GM18951 (cell line): ENCODE data around the gene EMILIN3.

ENCODE experiments used
- POLR2A ChIP-seq: IDR thresholded peaks from 4 replicates; pipeline ENCODE4 v1.6.1; 2011; ENCODE audit warnings: mild to moderate bottlenecking; ENCODE audit not compliant: insufficient read length, insufficient read depth; ENCODE audit errors: extremely low read depth
- in situ Hi-C: fragments of 300-500 bp; cut with MboI; formaldehyde crosslinking; loops from one replicate; pipeline ENCODE4 v1.12.0; 2022; ENCODE audit warnings: low sequenced_read_pairs, mixed read lengths, inconsistent platforms; ENCODE audit not compliant: unreplicated experiment

EMILIN3 gene

DNA sequence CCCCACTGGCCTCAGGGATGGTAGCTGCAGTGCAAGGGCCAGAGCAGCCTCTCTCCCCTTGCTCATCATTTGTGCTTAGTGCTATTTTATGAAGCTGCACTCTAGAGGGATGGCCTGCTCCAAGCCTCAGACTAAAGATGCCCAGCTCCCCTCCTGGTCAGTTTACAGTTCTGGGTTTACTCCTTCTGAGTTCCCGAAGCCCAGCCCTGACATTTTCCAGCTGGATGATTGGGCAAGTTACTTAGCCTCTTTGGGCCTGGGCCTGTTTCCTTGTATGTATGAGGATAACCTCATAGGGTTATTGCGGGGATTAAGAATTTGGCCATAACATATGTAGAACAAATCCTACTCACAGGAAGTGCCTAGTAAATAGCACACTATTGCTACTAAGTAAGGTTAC is 31.8 kb upstream of the EMILIN3 start:
- no peak for TF ChIP-seq POLR2A

DNA sequence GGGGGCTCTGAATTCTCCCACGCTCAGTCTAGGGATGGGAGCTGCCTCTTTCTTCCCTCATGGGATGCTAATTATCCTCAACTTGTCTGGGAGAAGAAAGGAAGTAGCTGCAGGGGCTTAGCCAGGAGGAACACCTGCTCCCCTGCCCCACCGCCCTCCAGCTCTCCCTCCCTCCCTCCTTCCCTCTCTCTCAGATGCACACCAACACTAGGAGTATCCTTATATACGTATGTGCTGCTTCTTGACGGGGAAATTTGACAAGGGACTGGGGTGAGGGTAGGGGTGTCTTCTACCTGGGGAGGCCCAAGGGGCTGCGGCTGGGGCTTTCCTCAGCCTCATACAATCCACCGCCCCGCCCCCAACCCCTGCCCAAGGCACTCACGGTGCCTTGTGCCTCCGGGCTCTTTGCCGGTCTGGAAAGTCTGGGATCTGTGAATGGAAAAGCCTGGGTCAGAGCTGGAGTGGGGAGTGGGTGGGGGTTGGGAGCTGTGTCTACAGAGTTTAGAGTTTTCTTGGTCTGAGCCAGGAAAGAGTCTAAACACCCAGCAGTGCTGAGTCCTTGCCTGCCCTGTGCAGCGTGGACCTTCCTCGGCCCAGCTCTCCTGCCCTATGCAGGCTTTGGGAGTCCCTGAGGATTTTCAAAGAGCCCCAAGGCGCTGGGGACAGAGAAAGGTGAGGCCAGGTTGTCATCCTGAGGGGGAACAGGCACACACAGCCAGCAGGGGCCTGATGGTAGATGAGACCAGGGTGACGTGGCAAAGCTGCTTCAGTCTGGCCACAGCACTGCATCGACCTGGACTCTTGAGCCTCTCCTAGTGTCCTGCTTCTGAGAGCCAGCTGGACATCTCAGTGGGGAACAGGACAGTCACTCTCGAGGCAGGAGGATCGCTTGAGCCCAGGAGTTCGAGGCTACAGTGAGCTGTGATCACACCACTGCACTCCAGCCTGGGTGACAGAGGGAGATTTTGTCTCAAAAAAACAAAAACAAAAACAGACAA is 29.3 kb upstream of the EMILIN3 start:
- no peak for TF ChIP-seq POLR2A
- in situ Hi-C loops: no loop called here

More for the DNA sequence above, 31.8 kb upstream of the EMILIN3 start:
- in situ Hi-C loops: no loop called here

DNA sequence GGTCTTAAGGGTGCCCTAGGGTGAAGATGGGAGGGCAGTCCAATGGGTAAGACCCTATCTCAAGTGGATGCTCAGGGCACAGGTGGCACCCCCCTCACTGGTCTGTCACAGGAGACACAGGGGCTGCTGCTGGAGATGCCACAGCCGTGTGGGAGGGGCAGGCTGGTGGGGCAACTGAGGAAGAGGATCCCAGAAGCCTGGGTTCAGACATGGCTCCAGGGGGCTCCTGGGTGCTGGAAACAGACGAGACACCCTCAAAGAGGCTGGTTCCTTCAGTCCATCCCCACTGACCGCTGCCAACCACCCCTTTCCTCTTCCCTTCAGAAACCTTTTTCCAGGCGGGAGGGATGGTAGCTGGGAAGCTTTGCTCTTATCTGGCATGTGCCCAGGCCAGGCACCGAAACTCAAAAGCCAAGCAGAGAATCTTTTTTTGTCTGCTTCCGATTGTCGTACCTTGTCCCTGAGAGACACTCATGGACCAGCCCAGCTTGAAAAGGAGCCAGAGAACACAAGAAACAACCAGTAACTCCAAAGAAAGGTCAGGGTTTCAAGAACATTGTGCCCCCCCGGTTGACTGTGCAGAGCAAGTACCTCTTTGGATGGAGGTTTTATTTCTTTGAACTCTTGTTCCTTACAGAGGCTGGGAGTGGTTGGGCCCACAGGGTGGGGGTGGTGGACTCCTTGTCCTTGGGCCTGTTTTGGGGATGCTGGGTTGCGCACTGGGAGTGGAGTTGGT is 28.5 kb upstream of the EMILIN3 start:
- in situ Hi-C loops: no loop called here
- TF ChIP-seq POLR2A: no peak

DNA sequence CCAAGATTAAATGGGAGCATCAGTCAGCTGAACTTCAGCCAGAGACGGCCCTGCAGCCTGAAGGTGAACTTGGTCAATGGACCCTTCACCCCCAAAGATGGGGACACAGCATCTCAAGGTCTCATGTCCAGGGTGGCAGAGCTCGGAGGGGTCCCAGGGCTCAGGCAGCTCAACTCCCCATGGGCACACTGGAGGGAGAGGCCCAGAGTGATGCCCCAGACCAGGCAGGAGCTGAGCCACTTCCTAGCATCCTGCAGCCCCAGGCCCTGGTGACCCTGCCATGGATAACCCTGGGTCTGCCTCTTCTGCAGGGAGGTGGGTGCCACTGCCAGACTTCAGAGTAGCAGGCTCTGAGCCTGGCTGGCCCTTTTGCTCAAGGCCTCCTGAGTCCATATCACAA is 27.5 kb upstream of the EMILIN3 start:
- in situ Hi-C loops: no loop called here
- TF ChIP-seq POLR2A: no peak

DNA sequence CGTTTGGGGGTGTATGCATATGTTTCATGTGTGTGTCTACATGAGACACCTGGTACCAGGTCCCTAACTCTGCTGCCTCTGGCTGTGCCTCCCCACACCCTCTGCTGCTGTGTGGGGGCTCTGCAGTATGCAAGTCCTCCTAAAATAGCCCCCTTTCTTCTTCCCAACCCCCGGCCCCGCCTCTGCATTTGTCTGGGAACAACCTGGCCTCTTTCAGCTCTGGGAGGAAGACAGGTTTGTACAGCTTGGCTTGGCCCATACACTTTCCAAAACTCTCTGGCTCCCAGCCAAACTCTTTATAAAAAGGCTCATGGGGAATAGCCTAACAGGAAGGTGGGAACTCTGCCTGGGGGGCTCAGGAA is 27.1 kb upstream of the EMILIN3 start:
- TF ChIP-seq POLR2A: no peak
- in situ Hi-C loops: no loop called here

DNA sequence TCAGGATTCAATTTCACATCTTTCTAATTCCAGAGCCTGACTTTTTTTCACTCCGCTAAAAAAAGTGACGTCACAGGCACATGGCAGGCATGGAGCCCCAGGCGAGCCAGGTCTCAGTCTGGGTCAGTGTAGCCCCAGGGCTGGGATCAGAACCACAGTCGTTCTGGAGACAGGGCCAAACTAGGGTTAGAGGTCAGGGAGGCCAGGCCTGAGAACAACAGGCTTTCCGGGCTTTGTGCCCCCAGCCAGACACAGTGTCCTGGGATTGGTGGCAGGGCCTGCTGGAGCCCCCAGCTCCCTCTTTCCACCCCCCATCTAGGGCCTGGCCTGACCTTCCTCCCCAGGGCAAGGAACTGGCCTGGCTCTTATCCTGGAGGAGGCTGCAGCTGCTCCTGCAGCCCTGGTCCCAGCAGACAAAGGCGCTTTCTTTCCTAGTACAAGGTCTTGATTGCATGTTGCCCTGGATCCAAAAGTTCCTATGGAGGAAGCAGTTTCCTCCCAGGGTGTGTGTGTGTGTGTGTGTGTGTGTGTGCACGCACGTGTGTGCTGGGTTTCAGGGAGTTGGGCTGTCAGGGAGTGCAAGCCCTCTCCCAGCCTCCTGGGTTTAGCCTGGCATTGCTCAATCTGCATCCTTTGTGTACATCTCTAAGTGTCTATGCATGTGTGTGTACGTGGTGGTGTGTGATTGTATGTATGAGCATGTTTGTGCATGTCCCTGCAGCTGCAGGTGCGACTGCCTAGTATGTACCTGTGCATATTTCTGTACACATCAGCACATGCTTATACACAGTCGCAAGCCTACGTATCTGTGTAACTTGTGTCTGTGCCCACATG is 26.5 kb upstream of the EMILIN3 start:
- no peak for TF ChIP-seq POLR2A
- in situ Hi-C loops: no loop called here

DNA sequence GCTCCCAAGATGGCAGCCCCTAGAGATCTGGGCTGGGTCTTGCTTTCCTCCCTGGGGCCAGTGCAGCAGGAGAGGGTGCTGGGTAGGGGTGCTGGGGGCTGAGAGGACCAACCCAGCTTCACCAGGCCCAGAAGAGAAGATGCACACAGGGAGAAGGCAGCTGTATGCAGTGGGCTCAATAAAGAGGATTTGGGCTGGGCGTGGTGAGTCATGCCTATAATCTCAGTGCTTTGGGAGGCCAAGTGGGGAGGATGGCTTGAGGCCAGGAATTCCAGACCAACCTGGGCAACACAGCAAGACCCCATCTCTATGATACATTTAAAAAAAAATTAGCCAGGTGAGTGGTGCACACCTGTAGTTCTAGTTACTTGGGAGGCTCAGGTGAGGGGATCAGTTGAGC is 25.7 kb upstream of the EMILIN3 start:
- TF ChIP-seq POLR2A: no peak
- in situ Hi-C loops: no loop called here

DNA sequence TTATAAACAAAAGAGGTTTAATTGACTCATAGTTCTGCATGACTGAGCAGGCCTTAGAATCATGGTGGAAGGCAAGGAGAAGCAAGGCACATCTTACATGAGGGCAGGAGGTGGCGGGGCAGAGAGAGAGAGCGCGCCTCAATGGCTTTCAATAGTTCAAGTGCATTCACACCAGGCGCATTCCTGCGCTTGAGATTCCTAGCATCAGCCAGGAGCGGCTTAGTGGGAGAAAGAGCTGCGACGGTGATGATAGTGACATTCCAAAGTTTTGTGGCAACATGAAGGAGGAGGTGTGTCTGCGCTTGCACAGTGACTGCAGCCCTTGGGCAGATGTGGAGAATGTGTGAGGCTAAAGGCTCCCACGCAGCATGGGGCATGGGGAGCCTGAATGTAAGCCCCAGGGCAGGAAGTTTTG is 25.0 kb upstream of the EMILIN3 start:
- in situ Hi-C loops: no loop called here

DNA sequence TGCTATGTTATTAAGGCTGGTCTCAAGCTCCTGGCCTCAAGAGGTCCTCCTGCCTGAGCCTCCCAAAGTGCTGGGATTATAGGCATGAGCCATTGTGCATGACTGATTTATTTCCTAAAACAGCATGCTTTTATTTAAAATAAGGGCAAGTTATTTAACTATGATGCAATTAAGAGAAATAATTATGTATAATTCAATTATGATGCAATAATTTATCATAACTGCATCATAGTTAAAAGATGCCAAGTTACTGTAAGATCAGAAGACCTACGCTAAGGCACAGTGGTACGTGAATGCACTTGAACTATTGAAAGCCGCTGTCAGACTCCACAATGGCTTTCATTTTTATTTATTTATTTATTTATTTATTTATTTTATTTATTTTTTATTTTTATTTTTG is 24.3 kb upstream of the EMILIN3 start:
- in situ Hi-C loops: no loop called here
- no peak for TF ChIP-seq POLR2A

More for the DNA sequence above, 25.0 kb upstream of the EMILIN3 start:
- TF ChIP-seq POLR2A: no peak

DNA sequence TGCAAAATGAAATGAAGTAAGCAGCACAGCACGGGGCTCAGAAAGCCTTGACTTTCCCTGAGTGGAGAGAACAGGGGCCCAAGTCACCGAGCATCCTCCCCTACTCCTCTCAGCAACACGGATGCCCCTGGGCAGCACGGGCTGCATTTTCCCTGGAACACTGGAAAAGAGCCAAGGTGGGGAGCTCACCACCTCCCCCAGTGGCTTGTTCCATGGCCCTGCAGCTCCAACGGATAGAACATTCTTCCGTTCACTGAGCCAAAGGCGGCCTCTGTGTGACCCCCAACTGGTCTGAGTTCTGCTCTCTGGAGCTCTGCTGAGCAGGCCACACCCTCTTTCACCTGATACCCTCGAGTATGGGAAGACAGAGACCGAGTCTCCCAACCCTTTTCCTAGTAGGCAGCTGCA is 20.8 kb upstream of the EMILIN3 start:
- no peak for TF ChIP-seq POLR2A
- in situ Hi-C loops: no loop called here

DNA sequence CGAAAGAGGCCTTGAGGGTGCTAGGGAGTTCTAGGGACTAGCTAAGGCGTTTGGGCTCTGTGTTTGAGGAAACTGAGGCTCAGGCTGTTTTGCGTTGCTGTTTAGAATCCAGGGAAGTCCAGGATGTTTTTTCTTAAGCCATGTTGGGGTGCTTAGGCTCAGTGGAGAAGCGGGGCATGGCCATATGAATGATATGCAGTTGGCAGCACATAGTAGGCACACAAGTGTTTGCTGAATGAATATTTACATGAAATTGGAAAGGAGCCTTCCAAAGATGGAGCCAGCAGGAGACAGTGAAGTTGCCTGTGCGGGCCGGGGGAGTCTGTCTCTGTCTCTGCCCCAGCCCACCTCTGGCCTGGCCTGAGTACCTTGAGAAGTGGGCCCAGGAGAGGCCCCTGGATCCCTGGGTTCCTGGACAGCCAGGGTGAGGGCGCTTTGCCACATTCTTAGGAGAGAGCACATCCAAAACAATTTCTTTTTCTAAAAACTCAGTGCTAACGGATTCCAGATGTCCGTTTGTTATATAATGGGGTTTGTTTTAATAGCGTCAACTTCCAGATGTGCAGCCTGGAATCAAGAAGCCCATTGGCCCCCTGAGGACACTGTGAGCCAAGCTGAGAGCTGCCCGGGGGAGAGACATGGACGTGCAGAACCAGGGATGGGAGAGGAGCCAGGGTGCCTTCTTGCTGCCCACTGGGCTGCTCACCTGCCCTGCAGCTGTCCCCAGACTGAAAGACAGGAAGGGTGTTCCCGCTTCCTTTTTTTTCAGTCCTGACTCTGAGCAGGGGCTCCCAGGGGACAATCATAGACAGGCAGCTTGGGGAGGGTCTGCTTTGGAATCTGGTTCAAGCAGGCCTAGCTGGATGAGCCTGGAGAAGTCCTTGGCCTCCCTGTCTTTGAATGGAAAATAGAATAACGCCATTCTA is 20.1 kb upstream of the EMILIN3 start:
- no peak for TF ChIP-seq POLR2A
- in situ Hi-C loops: no loop called here

DNA sequence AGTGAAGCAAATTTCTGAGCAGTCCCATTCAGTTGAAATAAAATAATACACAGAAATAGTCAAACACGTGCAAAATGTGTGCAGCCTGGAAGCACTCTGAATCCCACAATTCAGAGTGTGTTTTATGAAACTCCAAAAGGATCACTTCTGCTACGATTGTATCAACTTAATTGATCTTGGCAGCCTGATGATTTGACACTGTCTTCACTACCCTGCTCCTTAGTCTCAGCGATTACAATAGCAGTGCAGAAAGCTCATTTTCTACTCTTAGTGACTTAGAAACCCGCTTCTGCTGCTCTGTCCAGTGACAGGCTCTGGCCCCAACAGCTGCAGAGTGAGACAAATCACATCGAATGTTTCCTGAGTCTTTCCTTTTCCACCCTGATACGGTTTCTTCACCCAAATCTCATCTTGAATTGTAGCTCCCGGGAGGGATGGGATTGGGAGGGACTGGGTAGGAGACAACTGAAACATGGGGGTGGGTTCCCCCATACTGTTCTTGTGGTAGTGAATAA is 16.2 kb upstream of the EMILIN3 start:
- in situ Hi-C loops: no loop called here
- TF ChIP-seq POLR2A: no peak
